H1 (cell line): ENCODE data around the gene NHSL2.

Experiments used
- CBX5 ChIP-seq: fragments of 300-800, 300-1000 bp; sonication (generic); IDR thresholded peaks from 2 replicates; pipeline ENCODE4 v1.7.1; 2016; ENCODE audit warnings: antibody characterized with exemption, low read length, low read depth
- CHD1 ChIP-seq: IDR thresholded peaks from 2 replicates; pipeline ENCODE4 v1.6.1; 2012; ENCODE audit warnings: low read depth, low read length, improper control_type of control experiment
- CTCF ChIP-seq, 3 experiments: IDR thresholded peaks; 1 replicate in 2 of 3; 2 replicates in 1 of 3; pipeline versions ENCODE4 v1.5.1 to v1.6.1; 2011; ENCODE audit warnings: low read length in 3 of 3, mild to moderate bottlenecking in 3 of 3, inconsistent platforms in 2 of 3, low read depth in 1 of 3, moderate library complexity in 1 of 3; ENCODE audit not compliant: insufficient read depth in 1 of 3; ENCODE audit errors: control extremely low read depth in 1 of 3
- EP300 ChIP-seq, 2 experiments: IDR thresholded peaks; 1 replicate in 1 of 2; 2 replicates in 1 of 2; pipeline ENCODE4 v1.6.1; 2011 to 2012; ENCODE audit warnings: low read depth in 2 of 2, low read length in 2 of 2, mild to moderate bottlenecking in 2 of 2, borderline replicate concordance in 1 of 2, inconsistent platforms in 1 of 2, moderate library complexity in 1 of 2
- EZH2 ChIP-seq: fragments of 200-600 bp; sonication (generic); IDR thresholded peaks from 2 replicates; pipeline ENCODE4 v1.7.1; 2012; ENCODE audit warnings: low read depth, mild to moderate bottlenecking, moderate library complexity, low read length, inconsistent platforms; ENCODE audit not compliant: severe bottlenecking
- KDM4A ChIP-seq: IDR thresholded peaks from one replicate; pipeline ENCODE4 v1.7.1; 2012; ENCODE audit warnings: low read depth, mild to moderate bottlenecking, moderate library complexity, low read length, inconsistent platforms; ENCODE audit not compliant: severe bottlenecking
- NRF1 ChIP-seq: IDR thresholded peaks from 2 replicates; pipeline ENCODE4 v1.6.1; 2011; ENCODE audit warnings: mild to moderate bottlenecking, low read depth, low read length, improper control_type of control experiment
- POLR2A ChIP-seq, 2 experiments: IDR thresholded peaks; 1 replicate in 1 of 2; 2 replicates in 1 of 2; pipeline ENCODE4 v1.6.1; 2011; ENCODE audit warnings: low read depth in 2 of 2, low read length in 2 of 2, mild to moderate bottlenecking in 2 of 2; ENCODE audit errors: control extremely low read depth in 1 of 2
- POLR2AphosphoS5 ChIP-seq: IDR thresholded peaks from 2 replicates; pipeline ENCODE4 v1.6.1; 2011; ENCODE audit warnings: low read depth, low read length
- RAD21 ChIP-seq, 2 experiments: IDR thresholded peaks in 1 of 2; conservative IDR thresholded peaks in 1 of 2; 2 replicates each; pipeline ENCODE4 v1.6.1; 2011; ENCODE audit warnings: low read depth in 2 of 2, low read length in 2 of 2, improper control_type of control experiment in 1 of 2, inconsistent platforms in 1 of 2, mild to moderate bottlenecking in 1 of 2, moderate library complexity in 1 of 2
- SP1 ChIP-seq: IDR thresholded peaks from 2 replicates; pipeline ENCODE4 v1.6.1; 2011; ENCODE audit warnings: low read depth, low read length
- SRF ChIP-seq: IDR thresholded peaks from 2 replicates; pipeline ENCODE4 v1.6.1; 2011; ENCODE audit warnings: mild to moderate bottlenecking, low read depth, low read length, moderate library complexity
- TAF1 ChIP-seq: IDR thresholded peaks from 2 replicates; pipeline ENCODE4 v1.6.1; 2011; ENCODE audit warnings: mild to moderate bottlenecking, low read depth, low read length
- TF ChIP-seq, protein P1 (sequence below): IDR thresholded peaks from 2 replicates; pipeline ENCODE4 v1.6.1; 2012; ENCODE audit warnings: inconsistent platforms

DNA sequence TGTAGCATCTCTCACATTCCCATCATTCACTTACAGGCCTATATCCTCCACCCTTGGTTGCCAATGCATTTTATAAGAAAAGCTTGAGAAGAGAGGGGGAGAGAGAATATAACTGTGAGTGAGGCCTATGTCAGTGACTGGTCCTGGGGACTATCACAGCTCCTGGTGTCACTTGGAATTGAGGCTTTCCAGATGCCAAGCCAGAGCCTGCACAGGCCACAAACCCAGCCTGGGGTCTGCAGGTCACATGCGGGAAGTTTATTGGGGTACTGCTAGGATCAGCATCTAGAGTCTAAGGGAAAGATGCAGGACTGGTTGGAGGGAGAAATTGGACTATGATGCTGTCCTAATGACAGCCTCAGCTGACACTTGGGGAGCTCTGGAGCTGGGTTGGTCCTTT, 173.5 kb downstream of the NHSL2 start:
- no peak for TF ChIP-seq CTCF (IDR thresholded peaks at IDR 0.05; ENCODE audit: control extremely low read depth in 1 of 3, insufficient read depth in 1 of 3, low read depth in 1 of 3, low read length in 3 of 3)
- TF ChIP-seq POLR2AphosphoS5, result no peak
- no peak for TF ChIP-seq SRF
- no peak for TF ChIP-seq CHD1
- TF ChIP-seq, protein P1, sequence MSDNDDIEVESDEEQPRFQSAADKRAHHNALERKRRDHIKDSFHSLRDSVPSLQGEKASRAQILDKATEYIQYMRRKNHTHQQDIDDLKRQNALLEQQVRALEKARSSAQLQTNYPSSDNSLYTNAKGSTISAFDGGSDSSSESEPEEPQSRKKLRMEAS, result no peak
- no peak for TF ChIP-seq POLR2A (IDR thresholded peaks at IDR 0.05; ENCODE audit: control extremely low read depth in 1 of 2, low read depth in 2 of 2, low read length in 2 of 2)
- no peak for TF ChIP-seq CBX5
- TF ChIP-seq NRF1, result no peak
- no peak for TF ChIP-seq TAF1
- TF ChIP-seq SP1, result no peak
- no peak for TF ChIP-seq EZH2
- no peak for TF ChIP-seq EP300 (IDR thresholded peaks at IDR 0.05; ENCODE audit: borderline replicate concordance in 1 of 2, low read depth in 2 of 2, low read length in 2 of 2)
- TF ChIP-seq KDM4A, result no peak
- TF ChIP-seq RAD21 (IDR thresholded peaks at IDR 0.05 in 1 of 2, conservative IDR thresholded peaks at IDR 0.05 in 1 of 2; ENCODE audit: low read depth in 2 of 2, low read length in 2 of 2), result no peak
